ENCODE results near the gene PIK3R1. TPM values are rescaled to one million over a fixed set of nuclear protein-coding genes. Genes with fewer than 3 reads are reported as not detected.

Gene PIK3R1
- total RNA-seq, 4 donors from 2014 or later, result 244 to 563 (median 329) TPM

DNA sequence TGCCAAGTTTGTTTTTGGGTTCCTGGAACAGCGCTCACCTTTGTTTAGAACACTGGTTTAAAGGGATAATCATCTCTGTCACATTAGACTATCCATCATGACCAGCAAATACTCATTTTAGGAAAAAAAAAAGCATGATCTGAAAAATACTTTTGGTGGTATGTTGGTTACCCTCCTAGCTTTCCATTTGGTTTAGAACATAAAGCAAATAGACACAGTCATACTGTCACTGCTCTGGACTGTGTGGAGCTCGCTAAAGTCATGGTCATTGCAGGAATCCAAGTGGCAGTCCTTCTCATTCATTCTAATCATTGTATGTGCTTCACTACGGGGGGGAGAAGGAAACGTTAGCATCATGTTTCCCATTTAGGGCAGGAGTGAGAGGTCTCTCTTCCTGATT is 83.5 kb downstream of the PIK3R1 start:
- intact Hi-C loops (cut with DNase I), result no loop called here
- WGBS, result 73% methylated on average over 4 of the region's 4 CpGs
- no peak for DNase-seq (ENCODE audit: extremely low spot score)
- Histone ChIP-seq H3K4me3 (no peak overlapping the region), H3K27me3 (no peaks in the 10 kb centered on the region), H3K27ac (replicated peaks in 1 of 4) (no peak overlapping the region), H3K4me1 (peaks cover 6 to 42% (median 30%) of the 10 kb centered on the region in 4 donors), H3K36me3 (peaks cover 47 to 73% (median 58%) of the 10 kb centered on the region in 4 donors), H3K9me3 (no peaks in the 10 kb centered on the region)
- peak in 1 of 2 donors; percentile 34 for TF ChIP-seq POLR2AphosphoS5 (IDR thresholded peaks at IDR 0.05)
- no peak for TF ChIP-seq POLR2A (IDR thresholded peaks at IDR 0.05; ENCODE audit: low read depth)
- no peak for TF ChIP-seq EP300 (IDR thresholded peaks at IDR 0.05)
- TF ChIP-seq, protein P1, sequence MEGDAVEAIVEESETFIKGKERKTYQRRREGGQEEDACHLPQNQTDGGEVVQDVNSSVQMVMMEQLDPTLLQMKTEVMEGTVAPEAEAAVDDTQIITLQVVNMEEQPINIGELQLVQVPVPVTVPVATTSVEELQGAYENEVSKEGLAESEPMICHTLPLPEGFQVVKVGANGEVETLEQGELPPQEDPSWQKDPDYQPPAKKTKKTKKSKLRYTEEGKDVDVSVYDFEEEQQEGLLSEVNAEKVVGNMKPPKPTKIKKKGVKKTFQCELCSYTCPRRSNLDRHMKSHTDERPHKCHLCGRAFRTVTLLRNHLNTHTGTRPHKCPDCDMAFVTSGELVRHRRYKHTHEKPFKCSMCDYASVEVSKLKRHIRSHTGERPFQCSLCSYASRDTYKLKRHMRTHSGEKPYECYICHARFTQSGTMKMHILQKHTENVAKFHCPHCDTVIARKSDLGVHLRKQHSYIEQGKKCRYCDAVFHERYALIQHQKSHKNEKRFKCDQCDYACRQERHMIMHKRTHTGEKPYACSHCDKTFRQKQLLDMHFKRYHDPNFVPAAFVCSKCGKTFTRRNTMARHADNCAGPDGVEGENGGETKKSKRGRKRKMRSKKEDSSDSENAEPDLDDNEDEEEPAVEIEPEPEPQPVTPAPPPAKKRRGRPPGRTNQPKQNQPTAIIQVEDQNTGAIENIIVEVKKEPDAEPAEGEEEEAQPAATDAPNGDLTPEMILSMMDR (IDR thresholded peaks at IDR 0.05), result no peak

DNA sequence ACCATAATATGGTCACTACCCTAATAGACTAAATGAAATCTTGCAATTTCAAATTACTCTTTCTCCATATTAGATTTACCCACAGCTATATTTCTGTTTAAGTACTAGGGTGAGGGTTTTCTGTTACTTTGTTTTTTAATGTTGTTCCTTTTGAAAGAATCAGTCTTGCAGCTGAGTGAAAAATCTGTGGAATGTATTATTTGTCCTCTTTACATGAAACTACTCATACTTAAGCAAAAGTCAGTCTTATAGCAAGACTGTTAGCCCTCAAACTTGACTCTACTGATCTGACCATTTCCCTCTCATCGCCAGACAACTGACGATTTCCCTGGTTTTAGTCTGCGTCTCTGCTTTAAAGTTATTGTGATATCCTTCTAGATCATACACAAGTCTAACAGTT is 84.0 kb downstream of the PIK3R1 start:
- H3K27me3 ChIP-seq, result no peaks in the 10 kb centered on the region

DNA sequence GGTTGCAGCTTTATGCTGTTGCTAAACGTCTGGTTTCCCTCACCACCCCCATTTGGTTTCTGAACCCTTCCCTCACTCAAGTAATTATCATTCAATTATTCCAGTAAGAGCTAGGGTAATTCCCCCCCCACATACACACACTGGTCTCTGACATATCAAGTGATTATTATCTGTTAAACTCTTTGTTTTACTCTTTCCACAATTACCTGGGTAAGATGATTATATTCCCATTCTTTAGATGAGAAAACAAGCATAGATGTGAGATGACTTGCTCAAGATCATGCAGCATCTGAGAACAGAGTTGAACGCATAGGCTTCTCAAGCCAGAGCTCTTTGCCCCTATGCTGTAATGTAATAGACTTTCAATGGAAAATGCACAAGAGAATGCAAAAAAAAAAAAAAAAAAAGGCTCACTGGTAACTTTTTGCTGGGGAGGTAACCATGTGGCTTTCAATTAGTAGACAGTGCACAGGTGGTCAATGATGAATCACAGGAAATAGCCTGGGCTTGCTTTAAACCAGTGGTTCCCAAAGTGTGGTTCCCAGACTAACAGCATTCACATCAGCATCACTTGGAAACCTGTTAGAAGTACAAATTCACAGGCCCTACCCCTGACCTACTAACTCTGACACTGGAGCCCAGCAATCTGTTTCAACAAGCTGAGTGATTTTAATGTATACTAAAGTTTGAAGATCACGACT is 87.6 kb downstream of the PIK3R1 start:
- intact Hi-C loops (cut with DNase I), result no loop called here
- Histone ChIP-seq H3K36me3 (peaks cover 6 to 32% (median 18%) of the 10 kb centered on the region in 4 donors), H3K27me3 (no peaks in the 10 kb centered on the region), H3K9me3 (no peaks in the 10 kb centered on the region), H3K4me1 (peaks cover 3 to 28% (median 23%) of the 10 kb centered on the region in 4 donors), H3K4me3 (no peak overlapping the region), H3K27ac (replicated peaks in 1 of 4) (no peak overlapping the region)
- DNase-seq (ENCODE audit: extremely low spot score), result no peak
- TF ChIP-seq POLR2AphosphoS5 (IDR thresholded peaks at IDR 0.05) (no peak), EP300 (IDR thresholded peaks at IDR 0.05) (no peak), POLR2A (IDR thresholded peaks at IDR 0.05; ENCODE audit: low read depth) (no peak)
- TF ChIP-seq, protein P1 (IDR thresholded peaks at IDR 0.05), result no peak
- WGBS, result 65% methylated on average over 3 of the region's 3 CpGs

More for the DNA sequence above, 84.0 kb downstream of the PIK3R1 start:
- WGBS, result 94% methylated on average over 3 of the region's 3 CpGs
- TF ChIP-seq, protein P1 (IDR thresholded peaks at IDR 0.05), result no peak
- TF ChIP-seq EP300 (IDR thresholded peaks at IDR 0.05) (no peak), POLR2AphosphoS5 (IDR thresholded peaks at IDR 0.05) (no peak), POLR2A (IDR thresholded peaks at IDR 0.05; ENCODE audit: low read depth) (no peak)
- H3K9me3 ChIP-seq, result no peaks in the 10 kb centered on the region
- intact Hi-C loops (cut with DNase I), result no loop called here
- H3K4me1 ChIP-seq, result peaks cover 6 to 42% (median 30%) of the 10 kb centered on the region in 4 donors
- DNase-seq (ENCODE audit: extremely low spot score), result no peak
- no peak overlapping the region for H3K4me3 ChIP-seq
- H3K36me3 ChIP-seq, result peaks cover 42 to 68% (median 54%) of the 10 kb centered on the region in 4 donors
- H3K27ac ChIP-seq (replicated peaks in 1 of 4), result no peak overlapping the region

DNA sequence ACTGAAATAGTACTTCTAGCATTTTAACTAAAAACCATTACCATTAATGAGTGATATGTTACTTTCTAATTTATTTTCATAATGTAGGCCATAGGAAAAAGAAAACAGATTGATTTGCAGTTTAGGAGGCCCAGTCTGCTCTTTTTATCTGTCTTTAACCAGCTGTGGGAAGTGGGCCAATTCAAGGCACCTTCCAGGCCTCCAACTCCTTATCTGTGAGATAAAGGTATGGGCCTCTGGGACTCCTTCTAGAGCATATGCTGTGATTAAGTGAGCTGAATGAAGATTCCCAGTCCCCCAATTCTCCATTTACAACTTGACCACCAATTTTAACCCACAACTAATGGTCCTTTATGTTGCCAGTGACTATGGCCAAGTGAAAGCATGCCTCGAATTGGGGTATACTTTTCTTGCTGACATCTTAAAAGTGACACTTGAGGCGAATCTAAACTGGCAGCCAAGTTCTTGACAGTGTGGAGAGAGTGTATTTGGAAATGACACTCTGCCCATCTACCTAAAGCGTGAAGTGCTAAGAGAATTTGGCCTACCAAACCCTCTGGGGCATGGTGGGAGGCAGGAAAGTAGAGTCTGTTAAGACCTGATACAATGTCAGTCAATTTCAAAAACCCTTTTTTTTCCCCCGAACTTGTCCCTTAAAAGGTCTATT is 88.3 kb downstream of the PIK3R1 start:
- Histone ChIP-seq H3K36me3 (peaks cover 0 to 25% (median 11%) of the 10 kb centered on the region in 4 donors), H3K27me3 (no peaks in the 10 kb centered on the region), H3K27ac (replicated peaks in 1 of 4) (no peak overlapping the region), H3K9me3 (no peaks in the 10 kb centered on the region), H3K4me3 (no peak overlapping the region), H3K4me1 (peaks cover 0 to 22% (median 16%) of the 10 kb centered on the region in 4 donors)
- 87% methylated on average over 4 of the region's 4 CpGs for WGBS
- TF ChIP-seq POLR2AphosphoS5 (IDR thresholded peaks at IDR 0.05) (no peak), EP300 (IDR thresholded peaks at IDR 0.05) (no peak), POLR2A (IDR thresholded peaks at IDR 0.05; ENCODE audit: low read depth) (no peak)
- TF ChIP-seq, protein P1 (IDR thresholded peaks at IDR 0.05), result no peak
- intact Hi-C loops (cut with DNase I), result no loop called here
- DNase-seq (ENCODE audit: extremely low spot score), result no peak
